ENCODE data around the gene PNPLA3.

DNA sequence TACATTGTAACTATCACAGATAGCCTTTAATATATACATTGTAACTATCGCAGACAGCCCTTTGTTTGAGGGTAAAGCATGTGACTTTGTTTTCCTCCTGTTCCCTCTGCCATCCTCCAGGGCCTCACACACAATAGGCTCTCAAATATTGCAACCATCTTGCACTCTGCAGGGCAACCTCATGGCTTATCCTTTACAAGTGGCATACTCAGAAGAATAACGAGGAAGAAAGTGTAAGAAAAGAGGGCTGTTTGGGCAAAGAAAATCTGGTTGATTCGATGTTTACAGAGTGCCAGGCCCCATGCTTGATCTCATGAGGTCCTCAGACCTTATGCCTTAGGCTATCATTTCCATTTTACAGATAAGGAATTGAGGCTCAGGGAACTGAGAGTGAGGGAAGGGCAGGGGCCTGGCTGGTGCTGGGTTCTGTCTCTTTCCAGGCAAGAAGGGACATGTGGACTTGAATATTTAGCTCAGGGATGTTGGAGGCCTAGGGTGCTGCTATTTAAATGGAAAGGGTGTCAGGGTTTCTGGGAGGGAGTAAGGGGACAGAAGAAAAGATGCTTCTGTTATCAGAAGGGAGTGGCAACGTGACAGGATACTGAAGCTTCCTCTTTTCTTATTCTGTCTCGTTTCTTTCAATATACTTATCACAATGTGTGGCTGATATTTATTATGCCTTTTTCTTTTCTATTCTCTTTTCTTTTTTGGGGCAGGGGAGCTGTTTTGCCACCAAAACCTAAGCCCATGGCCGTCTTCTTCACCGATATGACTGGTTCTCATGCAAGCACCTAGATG is 30.6 kb downstream of the PNPLA3 start:
- no peak for TF ChIP-seq EZH2 (IDR thresholded peaks at IDR 0.05; ENCODE audit: low read length, unreplicated experiment)
- TF ChIP-seq, protein P1, sequence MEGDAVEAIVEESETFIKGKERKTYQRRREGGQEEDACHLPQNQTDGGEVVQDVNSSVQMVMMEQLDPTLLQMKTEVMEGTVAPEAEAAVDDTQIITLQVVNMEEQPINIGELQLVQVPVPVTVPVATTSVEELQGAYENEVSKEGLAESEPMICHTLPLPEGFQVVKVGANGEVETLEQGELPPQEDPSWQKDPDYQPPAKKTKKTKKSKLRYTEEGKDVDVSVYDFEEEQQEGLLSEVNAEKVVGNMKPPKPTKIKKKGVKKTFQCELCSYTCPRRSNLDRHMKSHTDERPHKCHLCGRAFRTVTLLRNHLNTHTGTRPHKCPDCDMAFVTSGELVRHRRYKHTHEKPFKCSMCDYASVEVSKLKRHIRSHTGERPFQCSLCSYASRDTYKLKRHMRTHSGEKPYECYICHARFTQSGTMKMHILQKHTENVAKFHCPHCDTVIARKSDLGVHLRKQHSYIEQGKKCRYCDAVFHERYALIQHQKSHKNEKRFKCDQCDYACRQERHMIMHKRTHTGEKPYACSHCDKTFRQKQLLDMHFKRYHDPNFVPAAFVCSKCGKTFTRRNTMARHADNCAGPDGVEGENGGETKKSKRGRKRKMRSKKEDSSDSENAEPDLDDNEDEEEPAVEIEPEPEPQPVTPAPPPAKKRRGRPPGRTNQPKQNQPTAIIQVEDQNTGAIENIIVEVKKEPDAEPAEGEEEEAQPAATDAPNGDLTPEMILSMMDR (conservative IDR thresholded peaks at IDR 0.05; ENCODE audit: low read depth, low read length), result no peak
- no peak for TF ChIP-seq EZH2phosphoT487 (IDR thresholded peaks at IDR 0.05; ENCODE audit: borderline replicate concordance, low read length)
